HL-60 (cell line): ENCODE measurements around the gene ZBTB33.

ENCODE experiments used
- TF ChIP-seq, protein P1 (sequence below): IDR thresholded peaks from one replicate; pipeline ENCODE4 v1.5.1; 2011; ENCODE audit warnings: low read length, control low read depth, inconsistent platforms; ENCODE audit not compliant: insufficient read depth
- TF ChIP-seq, protein P2 (sequence below): IDR thresholded peaks from 2 replicates; pipeline ENCODE4 v1.6.1; 2012; ENCODE audit warnings: low read depth; ENCODE audit not compliant: insufficient replicate concordance

DNA sequence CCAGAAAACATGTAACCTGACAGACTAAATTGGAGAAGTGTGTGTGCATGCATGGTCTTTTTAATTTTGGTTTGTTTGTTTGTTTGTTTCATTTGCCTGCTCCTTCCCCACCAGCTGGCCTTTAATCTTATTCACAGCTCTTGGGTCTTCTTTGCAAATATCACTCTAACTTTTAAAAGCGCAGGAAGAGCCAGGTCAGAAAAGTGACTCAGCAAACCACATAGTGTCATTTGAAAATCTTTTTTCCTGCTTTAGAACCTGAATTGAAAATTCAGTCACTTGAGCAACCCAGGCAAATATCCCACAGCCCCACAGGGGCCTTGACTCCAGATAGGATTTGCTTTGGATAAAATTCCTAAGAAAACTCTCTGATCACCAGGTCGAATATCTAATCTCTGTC is 56.0 kb downstream of the ZBTB33 start:
- TF ChIP-seq, protein P1, sequence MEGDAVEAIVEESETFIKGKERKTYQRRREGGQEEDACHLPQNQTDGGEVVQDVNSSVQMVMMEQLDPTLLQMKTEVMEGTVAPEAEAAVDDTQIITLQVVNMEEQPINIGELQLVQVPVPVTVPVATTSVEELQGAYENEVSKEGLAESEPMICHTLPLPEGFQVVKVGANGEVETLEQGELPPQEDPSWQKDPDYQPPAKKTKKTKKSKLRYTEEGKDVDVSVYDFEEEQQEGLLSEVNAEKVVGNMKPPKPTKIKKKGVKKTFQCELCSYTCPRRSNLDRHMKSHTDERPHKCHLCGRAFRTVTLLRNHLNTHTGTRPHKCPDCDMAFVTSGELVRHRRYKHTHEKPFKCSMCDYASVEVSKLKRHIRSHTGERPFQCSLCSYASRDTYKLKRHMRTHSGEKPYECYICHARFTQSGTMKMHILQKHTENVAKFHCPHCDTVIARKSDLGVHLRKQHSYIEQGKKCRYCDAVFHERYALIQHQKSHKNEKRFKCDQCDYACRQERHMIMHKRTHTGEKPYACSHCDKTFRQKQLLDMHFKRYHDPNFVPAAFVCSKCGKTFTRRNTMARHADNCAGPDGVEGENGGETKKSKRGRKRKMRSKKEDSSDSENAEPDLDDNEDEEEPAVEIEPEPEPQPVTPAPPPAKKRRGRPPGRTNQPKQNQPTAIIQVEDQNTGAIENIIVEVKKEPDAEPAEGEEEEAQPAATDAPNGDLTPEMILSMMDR: no peak
- TF ChIP-seq, protein P2, sequence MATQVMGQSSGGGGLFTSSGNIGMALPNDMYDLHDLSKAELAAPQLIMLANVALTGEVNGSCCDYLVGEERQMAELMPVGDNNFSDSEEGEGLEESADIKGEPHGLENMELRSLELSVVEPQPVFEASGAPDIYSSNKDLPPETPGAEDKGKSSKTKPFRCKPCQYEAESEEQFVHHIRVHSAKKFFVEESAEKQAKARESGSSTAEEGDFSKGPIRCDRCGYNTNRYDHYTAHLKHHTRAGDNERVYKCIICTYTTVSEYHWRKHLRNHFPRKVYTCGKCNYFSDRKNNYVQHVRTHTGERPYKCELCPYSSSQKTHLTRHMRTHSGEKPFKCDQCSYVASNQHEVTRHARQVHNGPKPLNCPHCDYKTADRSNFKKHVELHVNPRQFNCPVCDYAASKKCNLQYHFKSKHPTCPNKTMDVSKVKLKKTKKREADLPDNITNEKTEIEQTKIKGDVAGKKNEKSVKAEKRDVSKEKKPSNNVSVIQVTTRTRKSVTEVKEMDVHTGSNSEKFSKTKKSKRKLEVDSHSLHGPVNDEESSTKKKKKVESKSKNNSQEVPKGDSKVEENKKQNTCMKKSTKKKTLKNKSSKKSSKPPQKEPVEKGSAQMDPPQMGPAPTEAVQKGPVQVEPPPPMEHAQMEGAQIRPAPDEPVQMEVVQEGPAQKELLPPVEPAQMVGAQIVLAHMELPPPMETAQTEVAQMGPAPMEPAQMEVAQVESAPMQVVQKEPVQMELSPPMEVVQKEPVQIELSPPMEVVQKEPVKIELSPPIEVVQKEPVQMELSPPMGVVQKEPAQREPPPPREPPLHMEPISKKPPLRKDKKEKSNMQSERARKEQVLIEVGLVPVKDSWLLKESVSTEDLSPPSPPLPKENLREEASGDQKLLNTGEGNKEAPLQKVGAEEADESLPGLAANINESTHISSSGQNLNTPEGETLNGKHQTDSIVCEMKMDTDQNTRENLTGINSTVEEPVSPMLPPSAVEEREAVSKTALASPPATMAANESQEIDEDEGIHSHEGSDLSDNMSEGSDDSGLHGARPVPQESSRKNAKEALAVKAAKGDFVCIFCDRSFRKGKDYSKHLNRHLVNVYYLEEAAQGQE: no peak
